ENCODE measurements around the gene APOC3.

APOC3 gene

DNA sequence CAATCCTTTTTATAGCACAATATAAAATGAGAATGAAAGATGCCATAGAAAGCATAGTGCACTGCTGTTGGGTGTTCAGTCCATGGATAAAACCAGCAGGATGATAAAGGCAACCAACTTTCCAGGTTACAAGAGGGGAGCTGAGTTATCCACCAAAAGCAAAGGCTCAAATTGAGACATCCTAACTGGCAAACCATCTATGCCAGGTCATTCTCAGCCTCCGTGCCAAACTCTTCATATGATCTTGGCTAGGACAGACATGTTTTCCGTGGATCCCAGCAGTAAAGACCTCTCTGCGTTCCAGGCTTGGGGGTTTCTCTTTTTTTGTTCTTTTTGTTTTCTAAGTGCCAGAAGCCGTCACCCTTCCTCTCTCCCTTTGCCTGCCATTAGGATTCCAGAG lies 15.0 kb downstream of the APOC3 start:
- no peak overlapping the region for H3K4me3 ChIP-seq (ENCODE audit: control insufficient read depth, low read depth, low read length)
- DNase-seq (ENCODE audit: low read depth), result no peak
- TF ChIP-seq, protein P1, sequence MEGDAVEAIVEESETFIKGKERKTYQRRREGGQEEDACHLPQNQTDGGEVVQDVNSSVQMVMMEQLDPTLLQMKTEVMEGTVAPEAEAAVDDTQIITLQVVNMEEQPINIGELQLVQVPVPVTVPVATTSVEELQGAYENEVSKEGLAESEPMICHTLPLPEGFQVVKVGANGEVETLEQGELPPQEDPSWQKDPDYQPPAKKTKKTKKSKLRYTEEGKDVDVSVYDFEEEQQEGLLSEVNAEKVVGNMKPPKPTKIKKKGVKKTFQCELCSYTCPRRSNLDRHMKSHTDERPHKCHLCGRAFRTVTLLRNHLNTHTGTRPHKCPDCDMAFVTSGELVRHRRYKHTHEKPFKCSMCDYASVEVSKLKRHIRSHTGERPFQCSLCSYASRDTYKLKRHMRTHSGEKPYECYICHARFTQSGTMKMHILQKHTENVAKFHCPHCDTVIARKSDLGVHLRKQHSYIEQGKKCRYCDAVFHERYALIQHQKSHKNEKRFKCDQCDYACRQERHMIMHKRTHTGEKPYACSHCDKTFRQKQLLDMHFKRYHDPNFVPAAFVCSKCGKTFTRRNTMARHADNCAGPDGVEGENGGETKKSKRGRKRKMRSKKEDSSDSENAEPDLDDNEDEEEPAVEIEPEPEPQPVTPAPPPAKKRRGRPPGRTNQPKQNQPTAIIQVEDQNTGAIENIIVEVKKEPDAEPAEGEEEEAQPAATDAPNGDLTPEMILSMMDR (conservative IDR thresholded peaks at IDR 0.05; ENCODE audit: control insufficient read depth, insufficient read depth, low read depth, low read length), result no peak

DNA sequence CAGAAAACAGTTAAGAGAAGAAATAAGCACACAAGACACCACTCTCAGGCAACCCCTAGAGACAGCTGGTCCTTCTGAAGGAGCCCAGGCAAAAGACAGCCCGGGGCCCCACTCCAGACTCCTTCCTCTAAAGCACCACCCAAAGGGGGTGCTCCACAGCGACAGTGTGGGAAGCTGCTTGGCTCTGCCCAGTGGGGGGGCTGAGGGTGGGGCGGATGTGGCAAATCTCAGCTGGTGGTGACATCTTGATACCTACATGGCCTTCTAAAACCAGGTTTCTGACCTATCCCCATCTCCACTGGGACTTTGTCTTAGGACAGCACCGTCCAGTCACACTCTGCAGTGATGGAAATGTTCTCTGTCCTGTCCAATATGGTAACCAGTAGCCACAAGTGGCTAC lies 17.9 kb downstream of the APOC3 start:
- no peak overlapping the region for H3K4me3 ChIP-seq (ENCODE audit: control insufficient read depth, low read depth, low read length)
- no peak for DNase-seq (ENCODE audit: low read depth)
- TF ChIP-seq, protein P1 (conservative IDR thresholded peaks at IDR 0.05; ENCODE audit: control insufficient read depth, insufficient read depth, low read depth, low read length), result no peak

DNA sequence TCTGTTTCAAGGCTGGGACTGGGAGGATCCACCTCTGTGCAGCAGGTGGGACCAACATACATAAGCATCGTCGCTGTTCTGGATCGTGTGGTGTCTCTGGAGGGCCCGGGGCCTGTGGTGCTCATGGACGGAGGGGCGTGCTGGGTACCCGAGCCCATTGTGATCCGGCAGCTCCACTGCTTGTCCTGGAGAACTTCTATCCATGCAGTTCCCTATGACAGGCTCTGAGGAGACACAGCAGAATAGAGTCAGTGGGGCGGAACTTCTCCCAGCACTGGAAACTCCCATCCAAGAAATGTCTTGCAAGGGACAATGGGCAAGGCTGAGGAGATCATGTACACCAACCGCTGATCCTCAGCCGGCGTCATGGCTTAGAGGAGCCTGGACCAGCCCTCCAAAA lies 19.4 kb downstream of the APOC3 start:
- TF ChIP-seq, protein P1 (conservative IDR thresholded peaks at IDR 0.05; ENCODE audit: control insufficient read depth, insufficient read depth, low read depth, low read length), result no peak
- DNase-seq (ENCODE audit: low read depth), result no peak
- H3K4me3 ChIP-seq (ENCODE audit: control insufficient read depth, low read depth, low read length), result no peak overlapping the region

DNA sequence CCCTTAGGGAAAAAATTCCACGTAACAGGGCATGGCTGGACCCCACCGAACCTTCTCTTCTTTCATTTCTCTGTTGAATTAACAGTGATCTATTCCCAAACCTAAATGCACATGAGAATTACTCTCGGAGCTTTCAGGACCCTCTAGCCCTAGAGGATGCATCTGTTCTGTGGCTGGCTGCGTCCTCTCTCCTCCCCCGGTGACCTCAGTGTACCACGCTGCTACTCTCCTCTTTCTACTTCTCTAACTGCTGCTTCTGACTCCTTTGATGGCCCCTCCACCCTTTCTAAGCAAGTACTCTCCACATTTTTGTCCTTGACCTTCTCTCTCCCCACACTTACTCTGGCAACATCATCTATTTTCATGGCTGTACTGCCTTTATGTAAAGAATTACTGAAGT lies 19.8 kb downstream of the APOC3 start:
- TF ChIP-seq, protein P1 (conservative IDR thresholded peaks at IDR 0.05; ENCODE audit: control insufficient read depth, insufficient read depth, low read depth, low read length), result no peak
- H3K4me3 ChIP-seq (ENCODE audit: control insufficient read depth, low read depth, low read length), result no peak overlapping the region
- no peak for DNase-seq (ENCODE audit: low read depth)

DNA sequence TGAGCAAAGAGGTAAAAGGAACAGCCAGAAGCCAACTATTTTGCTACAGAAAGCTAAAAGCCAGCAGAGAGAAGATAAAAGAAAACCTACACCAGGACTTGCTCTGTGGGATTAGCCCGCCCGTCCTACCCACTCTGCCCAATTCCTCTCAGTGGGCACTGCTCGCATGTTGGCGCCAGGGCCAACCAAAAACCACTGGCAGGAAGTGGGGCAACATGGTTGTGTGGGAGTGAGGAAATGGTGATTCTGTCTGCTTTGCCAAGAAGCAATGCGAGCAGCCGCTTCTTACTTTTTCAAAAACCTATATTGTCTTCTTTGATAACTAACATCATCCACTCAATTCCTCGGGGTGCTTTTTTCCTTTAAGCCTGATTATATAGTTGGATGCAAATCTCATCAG lies 21.9 kb downstream of the APOC3 start:
- TF ChIP-seq, protein P1 (conservative IDR thresholded peaks at IDR 0.05; ENCODE audit: control insufficient read depth, insufficient read depth, low read depth, low read length), result no peak
- DNase-seq (ENCODE audit: low read depth), result peak; percentile 23
- H3K4me3 ChIP-seq (ENCODE audit: control insufficient read depth, low read depth, low read length), result no peak overlapping the region

DNA sequence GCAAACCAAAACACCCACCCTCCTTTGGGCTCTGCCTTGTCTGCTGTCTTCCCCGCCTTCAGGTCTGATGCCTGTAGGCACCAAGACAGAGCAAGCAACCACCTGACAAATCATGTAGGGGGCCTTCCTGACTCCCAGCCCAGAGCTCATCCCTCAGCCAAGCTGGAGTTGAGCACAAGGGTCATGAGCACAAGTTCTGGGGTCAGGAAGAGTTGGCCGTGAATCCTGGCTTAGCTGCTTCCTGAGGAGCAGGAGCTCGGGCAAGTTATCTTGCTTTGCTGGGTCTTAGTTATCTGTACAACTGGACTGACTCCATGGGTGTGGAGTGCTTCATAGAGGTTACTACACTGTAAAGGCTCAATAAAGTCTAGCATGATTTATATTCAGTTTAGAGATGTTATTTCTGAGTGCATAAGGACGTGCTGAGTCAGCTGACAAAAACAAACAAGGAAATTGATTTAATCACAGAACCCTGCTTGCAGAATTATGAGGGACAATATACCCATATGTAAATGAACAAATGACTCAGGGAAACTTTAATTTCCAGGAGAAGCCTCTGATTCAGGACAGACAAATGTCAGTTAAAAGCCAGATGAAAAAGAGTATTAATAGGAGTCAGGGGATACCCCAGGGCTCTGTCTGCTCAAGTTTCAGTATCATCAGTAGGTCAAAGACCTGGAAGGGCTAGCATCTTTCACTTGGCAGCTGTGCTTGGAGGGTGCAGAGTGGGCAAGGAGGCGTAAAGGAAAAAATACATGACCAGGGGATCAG lies 22.7 kb downstream of the APOC3 start:
- no peak overlapping the region for H3K4me3 ChIP-seq (ENCODE audit: control insufficient read depth, low read depth, low read length)
- TF ChIP-seq, protein P1 (conservative IDR thresholded peaks at IDR 0.05; ENCODE audit: control insufficient read depth, insufficient read depth, low read depth, low read length), result no peak
- DNase-seq (ENCODE audit: low read depth), result peak; percentile 80
